NCI-H774 (cell line): Measurements from ENCODE around the gene SNX21.
"Not testable (repeated sequence)": the region's sequence is repeated elsewhere in the genome, so short reads cannot be mapped to it uniquely, and the experiment has no call there.

ENCODE experiments used
- DNase-seq: peaks from one replicate; lab custom pipeline; 2025; lab: John Stamatoyannopoulos, UW

SNX21 gene, protein sequence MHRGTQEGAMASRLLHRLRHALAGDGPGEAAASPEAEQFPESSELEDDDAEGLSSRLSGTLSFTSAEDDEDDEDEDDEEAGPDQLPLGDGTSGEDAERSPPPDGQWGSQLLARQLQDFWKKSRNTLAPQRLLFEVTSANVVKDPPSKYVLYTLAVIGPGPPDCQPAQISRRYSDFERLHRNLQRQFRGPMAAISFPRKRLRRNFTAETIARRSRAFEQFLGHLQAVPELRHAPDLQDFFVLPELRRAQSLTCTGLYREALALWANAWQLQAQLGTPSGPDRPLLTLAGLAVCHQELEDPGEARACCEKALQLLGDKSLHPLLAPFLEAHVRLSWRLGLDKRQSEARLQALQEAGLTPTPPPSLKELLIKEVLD

DNA sequence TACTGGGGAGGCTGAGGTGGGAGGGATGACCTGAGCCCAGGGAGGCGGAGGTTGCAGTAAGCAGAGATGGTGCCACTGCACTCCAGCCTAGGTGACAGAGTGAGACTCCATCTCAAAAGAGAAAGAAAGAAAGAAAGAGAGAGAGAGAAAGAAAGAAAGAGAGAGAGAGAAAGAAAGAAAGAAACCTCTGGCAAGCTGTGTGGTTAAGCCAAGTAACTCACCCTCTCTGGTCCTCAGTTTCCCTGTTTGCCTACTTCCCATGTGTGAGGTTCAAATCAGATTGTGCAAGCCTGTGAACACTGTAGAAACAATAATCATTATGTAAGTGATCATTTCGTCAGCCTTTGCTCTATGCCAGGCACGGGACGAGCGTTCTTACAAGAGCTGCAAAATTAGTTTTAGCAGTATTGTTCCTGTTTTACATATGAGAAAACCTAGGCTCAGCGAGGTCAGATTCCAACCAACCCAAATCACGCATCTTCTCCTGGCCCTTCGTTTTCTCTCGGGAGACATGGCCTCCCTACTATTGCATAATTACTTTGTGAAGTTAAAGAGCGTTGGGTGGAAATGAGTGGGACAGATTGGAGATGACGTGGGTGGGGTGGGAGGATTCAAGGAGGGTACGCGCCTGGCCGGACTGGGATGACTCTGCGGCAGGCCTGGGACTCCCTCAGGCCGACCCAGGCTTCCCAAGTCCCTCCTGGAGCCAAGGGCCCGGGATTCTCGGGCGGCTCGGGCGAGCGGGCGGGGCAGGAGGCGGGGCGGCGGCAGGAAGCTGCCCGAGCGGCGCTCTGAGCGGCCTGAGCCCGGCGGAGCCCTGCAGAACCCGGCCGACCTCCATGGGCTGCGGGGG is at the start of gene SNX21:
Gene SNX21, plus strand, starts transcription at position 770 of the 853 bp plus-strand sequence. CDS start 121 bp downstream, outside the sequence.
- peak; percentile 32 for DNase-seq

- DNase-seq: no peak
These were observed 45.2 kb upstream of the SNX21 start for GRCh38 chr20:45788351-45788750.

- no peak for DNase-seq
These were observed 41.1 kb upstream of the SNX21 start for GRCh38 chr20:45792317-45793118.

GRCh38 chr20:45796337-45797065 is 37.1 kb upstream of the SNX21 start:
- no peak for DNase-seq

DNA sequence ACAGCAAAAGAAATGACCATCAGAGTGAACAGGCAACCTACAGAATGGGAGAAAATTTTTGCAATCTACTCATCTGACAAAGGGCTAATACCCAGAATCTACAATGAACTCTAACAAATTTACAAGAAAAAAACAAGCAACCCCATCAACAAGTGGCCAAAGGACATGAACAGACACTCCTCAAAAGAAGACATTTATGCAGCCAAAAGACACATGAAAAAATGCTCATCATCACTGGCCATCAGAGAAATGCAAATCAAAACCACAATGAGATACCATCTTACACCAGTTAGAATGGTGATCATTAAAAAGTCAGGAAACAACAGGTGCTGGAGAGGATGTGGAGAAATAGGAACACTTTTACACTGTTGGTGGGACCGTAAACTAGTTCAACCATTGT is 36.1 kb upstream of the SNX21 start:
- not testable (repeated sequence) for DNase-seq

DNA sequence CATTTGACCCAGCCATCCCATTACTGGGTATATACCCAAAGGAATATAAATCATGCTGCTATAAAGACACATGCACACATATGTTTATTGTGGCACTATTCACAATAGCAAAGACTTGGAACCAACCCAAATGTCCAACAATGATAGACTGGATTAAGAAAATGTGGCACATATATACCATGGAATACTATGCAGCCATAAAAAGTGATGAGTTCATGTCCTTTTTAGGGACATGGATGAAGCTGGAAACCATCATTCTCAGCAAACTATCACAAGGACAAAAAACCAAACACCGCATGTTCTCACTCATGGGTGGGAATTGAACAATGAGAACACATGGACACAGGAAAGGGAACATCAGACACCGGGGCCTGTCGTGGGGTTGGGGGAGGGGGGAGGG is 35.6 kb upstream of the SNX21 start:
- not testable (repeated sequence) for DNase-seq

- DNase-seq: peak; percentile 54
These were observed 34.5 kb upstream of the SNX21 start for GRCh38 chr20:45798935-45799642.

DNA sequence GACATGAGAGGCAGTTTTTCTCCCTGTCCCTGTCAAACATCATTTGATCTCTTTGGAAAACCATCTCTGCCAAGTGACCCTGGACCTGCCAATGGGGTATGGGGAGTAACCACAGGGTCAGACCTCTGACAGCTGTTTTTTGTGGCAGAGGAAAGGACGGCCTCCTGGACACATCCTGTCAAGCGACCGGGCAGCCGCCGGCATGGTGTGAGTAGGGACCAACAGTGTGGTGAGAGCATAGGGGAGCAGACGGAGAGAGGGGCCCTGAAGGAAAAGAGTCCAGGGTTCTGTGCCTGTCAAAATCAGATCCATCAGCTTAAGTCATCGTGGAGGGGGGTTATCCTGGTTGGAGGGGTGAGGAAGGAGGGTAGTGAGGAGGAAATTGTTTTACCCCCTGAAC is 31.7 kb upstream of the SNX21 start:
- no peak for DNase-seq

GRCh38 chr20:45810191-45810970 is 23.2 kb upstream of the SNX21 start:
- DNase-seq: no peak

DNA sequence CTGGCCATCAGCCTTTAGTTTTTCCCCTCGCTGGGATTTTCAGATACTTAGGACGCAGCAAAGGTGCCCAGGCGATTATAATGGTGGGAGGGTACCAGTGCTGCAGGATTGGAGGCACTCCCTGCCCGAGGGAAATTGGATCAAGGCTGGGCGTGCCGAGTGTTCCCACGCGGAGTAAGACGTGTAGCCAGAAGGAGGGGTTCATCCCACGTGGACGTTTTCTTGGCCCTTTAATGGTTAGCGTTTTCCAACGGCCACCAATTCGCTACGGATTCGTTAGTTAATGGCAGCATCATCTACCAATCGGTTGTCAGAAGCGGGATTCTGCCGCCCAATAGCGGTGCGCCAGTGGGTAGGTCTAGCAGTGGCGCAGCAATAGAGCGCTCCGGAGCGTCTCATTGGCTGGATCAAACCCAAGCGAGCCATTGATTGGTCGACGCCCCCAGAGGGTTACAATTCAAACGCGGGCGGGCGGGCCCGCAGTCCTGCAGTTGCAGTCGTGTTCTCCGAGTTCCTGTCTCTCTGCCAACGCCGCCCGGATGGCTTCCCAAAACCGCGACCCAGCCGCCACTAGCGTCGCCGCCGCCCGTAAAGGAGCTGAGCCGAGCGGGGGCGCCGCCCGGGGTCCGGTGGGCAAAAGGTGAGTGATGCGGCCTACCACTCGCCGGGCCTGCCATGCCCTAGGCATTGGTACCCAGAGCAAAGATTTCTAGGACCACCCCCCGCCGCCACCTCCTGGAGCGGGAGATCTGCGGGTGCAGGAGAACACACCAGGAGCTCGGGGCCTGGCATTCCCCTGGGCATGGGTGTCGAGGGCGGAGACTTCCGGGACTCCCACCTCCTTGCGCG is 21.2 kb upstream of the SNX21 start, which contains the start of gene UBE2C:
Gene UBE2C, plus strand, starts transcription at position 488 of the 849 bp plus-strand sequence. Its CDS starts 52 bp downstream, at position 540.
- peak; percentile 99 for DNase-seq

DNA sequence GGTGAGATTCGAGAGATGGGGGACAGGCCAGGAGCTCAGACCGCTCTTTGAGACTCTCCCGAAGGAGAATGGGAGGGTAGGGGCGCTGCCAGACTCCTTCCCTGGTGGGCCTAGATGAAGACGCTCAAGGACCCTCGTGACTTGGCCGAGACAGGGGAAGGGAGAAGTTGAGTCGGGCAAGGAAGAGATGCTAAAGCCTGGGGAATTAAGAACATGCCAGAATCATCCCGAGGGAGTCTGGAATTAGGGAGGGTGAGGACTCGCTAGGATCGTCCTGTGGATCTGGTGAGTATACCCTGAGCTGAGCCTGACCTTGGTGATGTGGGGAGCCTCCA is 20.6 kb upstream of the SNX21 start:
- DNase-seq: no peak

DNA sequence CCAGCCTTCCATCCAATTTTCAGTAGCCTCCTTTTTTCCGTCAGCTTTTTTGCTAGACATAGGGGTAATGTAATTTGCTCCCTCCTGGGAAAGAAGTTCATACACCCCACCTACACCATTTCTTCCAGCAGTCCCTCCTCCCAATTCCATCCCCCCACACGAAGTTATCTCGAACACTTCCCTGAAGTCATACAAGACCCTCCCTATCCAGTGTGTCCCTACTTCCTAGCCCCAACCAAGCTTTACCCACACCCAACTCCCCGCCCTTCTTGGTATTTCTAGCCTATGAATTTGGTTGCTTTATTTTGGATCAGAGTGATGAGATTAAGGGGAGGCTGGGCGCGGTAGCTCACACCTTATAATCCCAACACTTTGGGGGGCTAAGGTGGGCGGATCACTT is 20.1 kb upstream of the SNX21 start:
- DNase-seq: no peak

DNA sequence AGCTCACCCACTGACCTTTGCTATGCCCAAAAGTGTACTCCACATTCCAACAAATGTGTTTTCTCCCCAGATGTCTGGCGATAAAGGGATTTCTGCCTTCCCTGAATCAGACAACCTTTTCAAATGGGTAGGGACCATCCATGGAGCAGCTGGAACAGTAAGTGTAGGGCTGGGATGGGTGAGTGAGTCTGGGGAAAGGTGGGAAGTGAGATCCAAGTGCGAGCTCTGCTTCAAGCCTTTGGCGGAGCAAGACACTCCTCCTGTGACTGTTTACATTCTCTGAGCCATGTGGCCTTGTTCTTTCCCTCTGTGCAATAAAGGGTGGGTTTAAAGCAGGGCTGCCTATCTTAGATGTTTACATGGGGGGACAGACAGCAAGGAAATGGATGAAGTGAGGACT is 19.3 kb upstream of the SNX21 start:
- DNase-seq: no peak

DNA sequence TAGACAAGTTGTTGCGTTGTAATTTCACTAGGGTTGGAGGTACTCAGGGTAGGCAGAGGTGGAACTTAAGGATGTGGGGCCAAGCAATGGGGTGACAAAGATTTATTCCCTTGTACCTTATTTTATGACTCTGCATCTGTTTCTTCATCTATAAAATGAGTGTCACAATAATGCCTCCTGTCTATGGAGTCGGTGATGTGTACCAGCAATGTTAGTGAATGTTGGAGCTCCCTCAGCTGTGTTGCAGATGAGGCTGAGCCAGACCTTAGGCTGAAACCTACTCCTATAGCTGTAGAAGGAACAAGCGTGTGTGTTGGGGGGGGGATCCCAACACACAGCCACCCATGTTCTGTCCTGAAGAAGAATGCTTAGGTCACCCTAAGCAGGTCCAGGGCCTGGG is 16.6 kb upstream of the SNX21 start:
- no peak for DNase-seq

GRCh38 chr20:45817376-45818194 is 16.0 kb upstream of the SNX21 start:
- no peak for DNase-seq

GRCh38 chr20:45818239-45818638 is 15.4 kb upstream of the SNX21 start:
- DNase-seq: no peak

- DNase-seq: no peak
These were observed 14.1 kb upstream of the SNX21 start for GRCh38 chr20:45819466-45819865.

DNA sequence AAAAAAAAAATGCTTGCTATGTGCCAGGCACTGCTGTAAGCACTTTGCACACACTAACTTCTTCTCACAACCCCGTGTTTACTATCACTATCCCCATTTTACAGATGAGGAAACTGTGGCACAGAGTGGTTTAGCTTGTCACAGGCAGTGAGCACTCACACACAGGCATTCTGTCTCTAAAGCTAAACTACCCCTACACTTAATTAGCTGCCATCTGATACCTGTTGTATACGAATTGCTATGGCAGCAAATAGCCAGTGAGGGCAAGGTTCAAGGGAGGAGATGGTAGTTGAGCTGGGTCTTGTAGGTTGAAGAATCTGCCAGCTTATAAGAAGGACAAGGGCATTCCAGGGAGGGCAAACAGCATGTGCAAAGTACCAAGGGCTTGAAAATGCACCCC is 11.7 kb upstream of the SNX21 start:
- DNase-seq: no peak
